ENCODE measurements around the gene LSAMP. TPM values are rescaled to one million over a fixed set of nuclear protein-coding genes. Genes with fewer than 3 reads are reported as not detected.
"Not testable (repeated sequence)": the region's sequence is repeated elsewhere in the genome, so short reads cannot be mapped to it uniquely, and the experiment has no call there.

Gene LSAMP
- total RNA-seq, 1 experiment from 2014 or later = 3.1 TPM

- intact Hi-C loops (cut with micrococcal nuclease; ENCODE audit: unreplicated experiment) = no loop called here
These were observed 233.4 kb downstream of the LSAMP start for GRCh38 chr3:116211901-116212300.

GRCh38 chr3:116208830-116209229 lies 236.5 kb downstream of the LSAMP start:
- H3K4me1 ChIP-seq (ENCODE audit: control insufficient read depth, insufficient read depth, low read length); CTCF ChIA-PET; DNase-seq (ENCODE audit: low read depth, low spot score); ATAC-seq; H3K36me3 ChIP-seq (ENCODE audit: control insufficient read depth, insufficient read depth, low read length); H3K27ac ChIP-seq (ENCODE audit: low read length); BruUV-seq (replicated peaks); POLR2A ChIA-PET; in situ Hi-C loops (cut with HindIII; ENCODE audit: low pct_unique_long_range_greater_than_20kb, low sequenced_read_pairs); intact Hi-C loops (cut with micrococcal nuclease; ENCODE audit: unreplicated experiment); H3K9me3 ChIP-seq (ENCODE audit: control insufficient read depth, insufficient read depth, low read depth, low read length); H3K4me3 ChIP-seq (ENCODE audit: low read depth in 2 of 2, low read length in 2 of 2); H3K27me3 ChIP-seq (ENCODE audit: control insufficient read depth, insufficient read depth, low read length): not testable (repeated sequence)

More at GRCh38 chr3:116211901-116212300, 233.4 kb downstream of the LSAMP start:
- H3K27ac ChIP-seq (ENCODE audit: low read length) = no peak overlapping the region
- in situ Hi-C loops (cut with HindIII; ENCODE audit: low pct_unique_long_range_greater_than_20kb, low sequenced_read_pairs) = no loop called here
- no peaks in the 10 kb centered on the region for H3K4me1 ChIP-seq (ENCODE audit: control insufficient read depth, insufficient read depth, low read length)
- ChIA-PET POLR2A (no interaction called here), CTCF (no interaction called here)
- DNase-seq (ENCODE audit: low read depth, low spot score) (no peak), ATAC-seq (no peak)
- no peak for TF ChIP-seq REST (IDR thresholded peaks at IDR 0.05; ENCODE audit: insufficient read depth in 1 of 2, low read depth in 2 of 2, low read length in 1 of 2)
- TF ChIP-seq POLR2AphosphoS5 (IDR thresholded peaks at IDR 0.05; ENCODE audit: low read depth, low read length) = no peak
- TF ChIP-seq SIN3A (IDR thresholded peaks at IDR 0.05; ENCODE audit: borderline replicate concordance, insufficient read depth, low read depth, low read length) = no peak
- no TSS peak for BruUV-seq (replicated peaks)
- H3K9me3 ChIP-seq (ENCODE audit: control insufficient read depth, insufficient read depth, low read depth, low read length) = peaks cover 3% of the 10 kb centered on the region; the same call in 1 of the 2 replicates
- H3K27me3 ChIP-seq (ENCODE audit: control insufficient read depth, insufficient read depth, low read length) = no peaks in the 10 kb centered on the region
- H3K36me3 ChIP-seq (ENCODE audit: control insufficient read depth, insufficient read depth, low read length) = no peaks in the 10 kb centered on the region
- H3K4me3 ChIP-seq (ENCODE audit: low read depth in 2 of 2, low read length in 2 of 2) = no peak overlapping the region

- Histone ChIP-seq H3K27ac (ENCODE audit: low read length) (no peak overlapping the region), H3K9me3 (ENCODE audit: control insufficient read depth, insufficient read depth, low read depth, low read length) (no peaks in the 10 kb centered on the region), H3K4me3 (ENCODE audit: low read depth in 2 of 2, low read length in 2 of 2) (no peak overlapping the region), H3K4me1 (ENCODE audit: control insufficient read depth, insufficient read depth, low read length) (no peaks in the 10 kb centered on the region), H3K36me3 (ENCODE audit: control insufficient read depth, insufficient read depth, low read length) (no peaks in the 10 kb centered on the region), H3K27me3 (ENCODE audit: control insufficient read depth, insufficient read depth, low read length) (no peaks in the 10 kb centered on the region)
- ChIA-PET POLR2A (no interaction called here), CTCF (no interaction called here)
- DNase-seq (ENCODE audit: low read depth, low spot score) (no peak), ATAC-seq (no peak)
- intact Hi-C loops (cut with micrococcal nuclease; ENCODE audit: unreplicated experiment) (no loop called here), in situ Hi-C loops (cut with HindIII; ENCODE audit: low pct_unique_long_range_greater_than_20kb, low sequenced_read_pairs) (no loop called here)
- BruUV-seq (replicated peaks) = no TSS peak
- TF ChIP-seq REST (IDR thresholded peaks at IDR 0.05; ENCODE audit: insufficient read depth in 1 of 2, low read depth in 2 of 2, low read length in 1 of 2) (no peak), POLR2AphosphoS5 (IDR thresholded peaks at IDR 0.05; ENCODE audit: low read depth, low read length) (no peak), CTCF (IDR thresholded peaks at IDR 0.05) (no peak), SIN3A (IDR thresholded peaks at IDR 0.05; ENCODE audit: borderline replicate concordance, insufficient read depth, low read depth, low read length) (no peak), TCF7L2 (IDR thresholded peaks at IDR 0.05; ENCODE audit: low read depth, low read length) (no peak)
These were observed 244.2 kb downstream of the LSAMP start for GRCh38 chr3:116200956-116201690.
